GM12878 (cell line): ENCODE measurements around the gene FALEC. TPM values are rescaled to one million over a fixed set of nuclear protein-coding genes. Genes with fewer than 3 reads are reported as not detected.
A peak's percentile ranks its signal among the peaks of the same experiment; 100 is the strongest.

Source experiments
- MYB ChIP-seq: fragments of 150-350 bp; IDR thresholded peaks from 2 replicates; pipeline ENCODE4 v1.6.1; 2014; ENCODE audit warnings: mild to moderate bottlenecking, low read depth, low read length, borderline replicate concordance
- NBN ChIP-seq: fragments of 450-650 bp; IDR thresholded peaks from 2 replicates; pipeline ENCODE4 v1.6.1; 2016
- NR2F1 ChIP-seq: fragments of 450-650 bp; conservative IDR thresholded peaks from 2 replicates; pipeline ENCODE4 v1.6.1; 2017; ENCODE audit warnings: mild to moderate bottlenecking
- POLR2A ChIP-seq: IDR thresholded peaks from 2 replicates; pipeline ENCODE4 v1.6.1; 2011; ENCODE audit warnings: low read depth, mild to moderate bottlenecking, low read length
- POLR2AphosphoS5 ChIP-seq: IDR thresholded peaks from 2 replicates; pipeline ENCODE4 v1.6.1; 2011; ENCODE audit warnings: mild to moderate bottlenecking, low read length, inconsistent platforms
- RUNX3 ChIP-seq: IDR thresholded peaks from 2 replicates; pipeline ENCODE4 v1.6.1; 2012; ENCODE audit warnings: low read length, inconsistent platforms
- SRF ChIP-seq, 2 experiments: IDR thresholded peaks; 2 replicates each; pipeline ENCODE4 v1.6.1; 2011; ENCODE audit warnings: low read depth in 2 of 2, low read length in 2 of 2, mild to moderate bottlenecking in 1 of 2, moderate library complexity in 1 of 2
- STAT1 ChIP-seq: fragments of 450-650 bp; conservative IDR thresholded peaks from 2 replicates; pipeline ENCODE4 v1.6.1; 2014; ENCODE audit warnings: antibody characterized with exemption, mild to moderate bottlenecking
- ZNF207 ChIP-seq: fragments of 450-650 bp; IDR thresholded peaks from 2 replicates; pipeline ENCODE4 v1.6.1; 2014; ENCODE audit warnings: antibody characterized with exemption, mild to moderate bottlenecking, borderline replicate concordance
- polyA plus RNA-seq, 11 experiments: library from polyadenylated mRNA; depleted of rRNA in 4 of 11; unstranded in 6 of 11; stranded (reverse) in 5 of 11; fragments of >200 nt; fragmentation: Nextera tagmentation in 4 of 11; fragmentation: Illumina TruSeq in 1 of 11; extraction: Ambion mirVana in 4 of 11; extraction: Trizol in 1 of 11; gene quantifications; 1 replicate in 1 of 11; 2 replicates in 10 of 11; pipeline versions ENCODE4 v1.2.1 to v1.2.3, GENCODE V29; 2011 to 2016; ENCODE audit warnings: inconsistent platforms in 2 of 11, missing spikeins in 2 of 11, low read depth in 1 of 11
- total RNA-seq, 4 experiments: library from RNA; depleted of rRNA in 3 of 4; stranded (reverse); fragments of >200 nt in 3 of 4; fragmentation: Illumina TruSeq in 1 of 4; extraction: Trizol in 1 of 4; gene quantifications; 2 replicates each; pipeline versions ENCODE4 v1.2.1 to v1.2.3, GENCODE V29; 2013 to 2021
- TF ChIP-seq, protein P1 (sequence below): IDR thresholded peaks from 2 replicates; pipeline ENCODE4 v1.6.1; 2012; ENCODE audit warnings: mild to moderate bottlenecking, low read depth, low read length
- TF ChIP-seq, protein P2 (sequence below): fragments of 450-650 bp; IDR thresholded peaks from 2 replicates; pipeline ENCODE4 v1.6.1; 2017; ENCODE audit warnings: borderline replicate concordance
- TF ChIP-seq, protein P3 (sequence below): fragments of 450-650 bp; IDR thresholded peaks from 2 replicates; pipeline ENCODE4 v1.6.1; 2018; ENCODE audit warnings: mild to moderate bottlenecking, low read depth, moderate library complexity; ENCODE audit not compliant: partially characterized antibody
- TF ChIP-seq, protein P4 (sequence below): fragments of 450-650 bp; formaldehyde crosslinking; IDR thresholded peaks from 2 replicates; pipeline ENCODE4 v1.4.0; 2020; ENCODE audit warnings: mild to moderate bottlenecking, moderate library complexity
- TF ChIP-seq, protein P5 (sequence below): IDR thresholded peaks from 2 replicates; pipeline ENCODE4 v1.6.1; 2011; ENCODE audit warnings: borderline replicate concordance, low read depth, mild to moderate bottlenecking, moderate library complexity, low read length; ENCODE audit not compliant: insufficient read depth, poor library complexity, severe bottlenecking
- TF ChIP-seq, protein P6 (sequence below): IDR thresholded peaks from 2 replicates; pipeline ENCODE4 v1.6.1; 2012; ENCODE audit warnings: low read length, inconsistent platforms

The FALEC gene
- total and polyA plus RNA-seq, 10 of the 15 experiments (the other 5 are each of a cell fraction or from before 2014, with no cell fraction given): 0.21 to 0.71 (median 0.32) TPM; not detected in 3

DNA sequence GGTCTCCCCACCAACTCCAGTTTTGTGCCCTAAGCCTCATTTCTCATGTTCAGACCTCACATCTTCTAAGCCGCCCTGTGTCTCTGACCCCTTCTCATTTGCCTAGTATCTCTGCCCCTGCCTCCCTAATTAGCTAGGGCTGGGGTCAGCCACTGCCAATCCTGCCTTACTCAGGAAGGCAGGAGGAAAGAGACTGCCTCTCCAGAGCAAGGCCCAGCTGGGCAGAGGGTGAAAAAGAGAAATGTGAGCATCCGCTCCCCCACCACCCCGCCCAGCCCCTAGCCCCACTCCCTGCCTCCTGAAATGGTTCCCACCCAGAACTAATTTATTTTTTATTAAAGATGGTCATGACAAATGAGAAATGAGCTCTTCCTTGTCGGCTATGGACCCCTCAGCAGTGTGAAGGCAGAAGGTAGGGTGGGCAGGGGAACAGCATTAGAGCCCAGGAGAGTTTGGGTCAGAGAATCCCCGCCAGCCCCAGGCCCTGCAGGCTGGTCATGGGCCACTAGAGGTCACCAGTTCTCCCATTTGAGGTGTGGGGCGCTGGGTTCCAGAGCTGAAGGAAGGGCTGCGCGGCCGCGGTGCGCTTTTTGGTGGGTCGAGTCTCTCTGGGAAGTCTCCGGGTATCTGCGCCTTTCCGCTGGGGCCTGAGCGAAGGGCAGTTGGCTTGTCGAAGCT is 45.2 kb downstream of the FALEC start (continued):
- TF ChIP-seq, protein P1, sequence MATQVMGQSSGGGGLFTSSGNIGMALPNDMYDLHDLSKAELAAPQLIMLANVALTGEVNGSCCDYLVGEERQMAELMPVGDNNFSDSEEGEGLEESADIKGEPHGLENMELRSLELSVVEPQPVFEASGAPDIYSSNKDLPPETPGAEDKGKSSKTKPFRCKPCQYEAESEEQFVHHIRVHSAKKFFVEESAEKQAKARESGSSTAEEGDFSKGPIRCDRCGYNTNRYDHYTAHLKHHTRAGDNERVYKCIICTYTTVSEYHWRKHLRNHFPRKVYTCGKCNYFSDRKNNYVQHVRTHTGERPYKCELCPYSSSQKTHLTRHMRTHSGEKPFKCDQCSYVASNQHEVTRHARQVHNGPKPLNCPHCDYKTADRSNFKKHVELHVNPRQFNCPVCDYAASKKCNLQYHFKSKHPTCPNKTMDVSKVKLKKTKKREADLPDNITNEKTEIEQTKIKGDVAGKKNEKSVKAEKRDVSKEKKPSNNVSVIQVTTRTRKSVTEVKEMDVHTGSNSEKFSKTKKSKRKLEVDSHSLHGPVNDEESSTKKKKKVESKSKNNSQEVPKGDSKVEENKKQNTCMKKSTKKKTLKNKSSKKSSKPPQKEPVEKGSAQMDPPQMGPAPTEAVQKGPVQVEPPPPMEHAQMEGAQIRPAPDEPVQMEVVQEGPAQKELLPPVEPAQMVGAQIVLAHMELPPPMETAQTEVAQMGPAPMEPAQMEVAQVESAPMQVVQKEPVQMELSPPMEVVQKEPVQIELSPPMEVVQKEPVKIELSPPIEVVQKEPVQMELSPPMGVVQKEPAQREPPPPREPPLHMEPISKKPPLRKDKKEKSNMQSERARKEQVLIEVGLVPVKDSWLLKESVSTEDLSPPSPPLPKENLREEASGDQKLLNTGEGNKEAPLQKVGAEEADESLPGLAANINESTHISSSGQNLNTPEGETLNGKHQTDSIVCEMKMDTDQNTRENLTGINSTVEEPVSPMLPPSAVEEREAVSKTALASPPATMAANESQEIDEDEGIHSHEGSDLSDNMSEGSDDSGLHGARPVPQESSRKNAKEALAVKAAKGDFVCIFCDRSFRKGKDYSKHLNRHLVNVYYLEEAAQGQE: no peak
- TF ChIP-seq, protein P2, sequence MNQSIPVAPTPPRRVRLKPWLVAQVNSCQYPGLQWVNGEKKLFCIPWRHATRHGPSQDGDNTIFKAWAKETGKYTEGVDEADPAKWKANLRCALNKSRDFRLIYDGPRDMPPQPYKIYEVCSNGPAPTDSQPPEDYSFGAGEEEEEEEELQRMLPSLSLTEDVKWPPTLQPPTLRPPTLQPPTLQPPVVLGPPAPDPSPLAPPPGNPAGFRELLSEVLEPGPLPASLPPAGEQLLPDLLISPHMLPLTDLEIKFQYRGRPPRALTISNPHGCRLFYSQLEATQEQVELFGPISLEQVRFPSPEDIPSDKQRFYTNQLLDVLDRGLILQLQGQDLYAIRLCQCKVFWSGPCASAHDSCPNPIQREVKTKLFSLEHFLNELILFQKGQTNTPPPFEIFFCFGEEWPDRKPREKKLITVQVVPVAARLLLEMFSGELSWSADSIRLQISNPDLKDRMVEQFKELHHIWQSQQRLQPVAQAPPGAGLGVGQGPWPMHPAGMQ: no peak
- TF ChIP-seq, protein P3, sequence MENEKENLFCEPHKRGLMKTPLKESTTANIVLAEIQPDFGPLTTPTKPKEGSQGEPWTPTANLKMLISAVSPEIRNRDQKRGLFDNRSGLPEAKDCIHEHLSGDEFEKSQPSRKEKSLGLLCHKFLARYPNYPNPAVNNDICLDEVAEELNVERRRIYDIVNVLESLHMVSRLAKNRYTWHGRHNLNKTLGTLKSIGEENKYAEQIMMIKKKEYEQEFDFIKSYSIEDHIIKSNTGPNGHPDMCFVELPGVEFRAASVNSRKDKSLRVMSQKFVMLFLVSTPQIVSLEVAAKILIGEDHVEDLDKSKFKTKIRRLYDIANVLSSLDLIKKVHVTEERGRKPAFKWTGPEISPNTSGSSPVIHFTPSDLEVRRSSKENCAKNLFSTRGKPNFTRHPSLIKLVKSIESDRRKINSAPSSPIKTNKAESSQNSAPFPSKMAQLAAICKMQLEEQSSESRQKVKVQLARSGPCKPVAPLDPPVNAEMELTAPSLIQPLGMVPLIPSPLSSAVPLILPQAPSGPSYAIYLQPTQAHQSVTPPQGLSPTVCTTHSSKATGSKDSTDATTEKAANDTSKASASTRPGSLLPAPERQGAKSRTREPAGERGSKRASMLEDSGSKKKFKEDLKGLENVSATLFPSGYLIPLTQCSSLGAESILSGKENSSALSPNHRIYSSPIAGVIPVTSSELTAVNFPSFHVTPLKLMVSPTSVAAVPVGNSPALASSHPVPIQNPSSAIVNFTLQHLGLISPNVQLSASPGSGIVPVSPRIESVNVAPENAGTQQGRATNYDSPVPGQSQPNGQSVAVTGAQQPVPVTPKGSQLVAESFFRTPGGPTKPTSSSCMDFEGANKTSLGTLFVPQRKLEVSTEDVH: no peak
- TF ChIP-seq STAT1 (0 out of 2 replicates have a peak, but pooled peaks have one; percentile 18), NR2F1 (no peak), ZNF207 (no peak), POLR2AphosphoS5 (no peak), RUNX3 (no peak), NBN (peak; percentile 15; the same call in 1 of the 2 replicates), SRF (IDR thresholded peaks at IDR 0.05; ENCODE audit: low read depth in 2 of 2, low read length in 2 of 2) (no peak), MYB (no peak), POLR2A (peak; percentile 5)
- TF ChIP-seq, protein P4, sequence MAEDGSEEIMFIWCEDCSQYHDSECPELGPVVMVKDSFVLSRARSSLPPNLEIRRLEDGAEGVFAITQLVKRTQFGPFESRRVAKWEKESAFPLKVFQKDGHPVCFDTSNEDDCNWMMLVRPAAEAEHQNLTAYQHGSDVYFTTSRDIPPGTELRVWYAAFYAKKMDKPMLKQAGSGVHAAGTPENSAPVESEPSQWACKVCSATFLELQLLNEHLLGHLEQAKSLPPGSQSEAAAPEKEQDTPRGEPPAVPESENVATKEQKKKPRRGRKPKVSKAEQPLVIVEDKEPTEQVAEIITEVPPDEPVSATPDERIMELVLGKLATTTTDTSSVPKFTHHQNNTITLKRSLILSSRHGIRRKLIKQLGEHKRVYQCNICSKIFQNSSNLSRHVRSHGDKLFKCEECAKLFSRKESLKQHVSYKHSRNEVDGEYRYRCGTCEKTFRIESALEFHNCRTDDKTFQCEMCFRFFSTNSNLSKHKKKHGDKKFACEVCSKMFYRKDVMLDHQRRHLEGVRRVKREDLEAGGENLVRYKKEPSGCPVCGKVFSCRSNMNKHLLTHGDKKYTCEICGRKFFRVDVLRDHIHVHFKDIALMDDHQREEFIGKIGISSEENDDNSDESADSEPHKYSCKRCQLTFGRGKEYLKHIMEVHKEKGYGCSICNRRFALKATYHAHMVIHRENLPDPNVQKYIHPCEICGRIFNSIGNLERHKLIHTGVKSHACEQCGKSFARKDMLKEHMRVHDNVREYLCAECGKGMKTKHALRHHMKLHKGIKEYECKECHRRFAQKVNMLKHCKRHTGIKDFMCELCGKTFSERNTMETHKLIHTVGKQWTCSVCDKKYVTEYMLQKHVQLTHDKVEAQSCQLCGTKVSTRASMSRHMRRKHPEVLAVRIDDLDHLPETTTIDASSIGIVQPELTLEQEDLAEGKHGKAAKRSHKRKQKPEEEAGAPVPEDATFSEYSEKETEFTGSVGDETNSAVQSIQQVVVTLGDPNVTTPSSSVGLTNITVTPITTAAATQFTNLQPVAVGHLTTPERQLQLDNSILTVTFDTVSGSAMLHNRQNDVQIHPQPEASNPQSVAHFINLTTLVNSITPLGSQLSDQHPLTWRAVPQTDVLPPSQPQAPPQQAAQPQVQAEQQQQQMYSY (CRISPR knock-in tag): no peak
- TF ChIP-seq, protein P5, sequence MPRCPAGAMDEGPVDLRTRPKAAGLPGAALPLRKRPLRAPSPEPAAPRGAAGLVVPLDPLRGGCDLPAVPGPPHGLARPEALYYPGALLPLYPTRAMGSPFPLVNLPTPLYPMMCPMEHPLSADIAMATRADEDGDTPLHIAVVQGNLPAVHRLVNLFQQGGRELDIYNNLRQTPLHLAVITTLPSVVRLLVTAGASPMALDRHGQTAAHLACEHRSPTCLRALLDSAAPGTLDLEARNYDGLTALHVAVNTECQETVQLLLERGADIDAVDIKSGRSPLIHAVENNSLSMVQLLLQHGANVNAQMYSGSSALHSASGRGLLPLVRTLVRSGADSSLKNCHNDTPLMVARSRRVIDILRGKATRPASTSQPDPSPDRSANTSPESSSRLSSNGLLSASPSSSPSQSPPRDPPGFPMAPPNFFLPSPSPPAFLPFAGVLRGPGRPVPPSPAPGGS: no peak
- TF ChIP-seq, protein P6, sequence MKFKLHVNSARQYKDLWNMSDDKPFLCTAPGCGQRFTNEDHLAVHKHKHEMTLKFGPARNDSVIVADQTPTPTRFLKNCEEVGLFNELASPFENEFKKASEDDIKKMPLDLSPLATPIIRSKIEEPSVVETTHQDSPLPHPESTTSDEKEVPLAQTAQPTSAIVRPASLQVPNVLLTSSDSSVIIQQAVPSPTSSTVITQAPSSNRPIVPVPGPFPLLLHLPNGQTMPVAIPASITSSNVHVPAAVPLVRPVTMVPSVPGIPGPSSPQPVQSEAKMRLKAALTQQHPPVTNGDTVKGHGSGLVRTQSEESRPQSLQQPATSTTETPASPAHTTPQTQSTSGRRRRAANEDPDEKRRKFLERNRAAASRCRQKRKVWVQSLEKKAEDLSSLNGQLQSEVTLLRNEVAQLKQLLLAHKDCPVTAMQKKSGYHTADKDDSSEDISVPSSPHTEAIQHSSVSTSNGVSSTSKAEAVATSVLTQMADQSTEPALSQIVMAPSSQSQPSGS: no peak
